Heart left ventricle (tissue), 13 donors: Measurements from ENCODE around the gene MYO6.

Source experiments
- POLR2A ChIP-seq, 2 donors: fragments of 450-650 bp; IDR thresholded peaks; one replicate each; pipeline ENCODE4 v1.6.1; 2017; ENCODE audit warnings: antibody characterized with exemption in 2 of 2, mild to moderate bottlenecking in 2 of 2, moderate library complexity in 2 of 2
- TF ChIP-seq, protein P1 (sequence below), 12 donors: fragments of 200-600 bp; sonication (generic) in 4 of 12; IDR thresholded peaks; one replicate each; pipeline versions ENCODE4 v1.5.0 to v1.8.0; 2018 to 2022; ENCODE audit warnings: antibody characterized with exemption in 12 of 12, mild to moderate bottlenecking in 5 of 12
- donor health status: ischemic (EF 13 %, LVEDD 7.1; RV severe dilation, severe dysfunction).
- donor health status: DM: no; HTN: yes; CAD: no.
- donor health status: DM: no; HTN: no; CAD: no.
- donor health status: ischemic (EF 25% LVEDD 6.9; RV normal size, moderate dysfunction).
- donor health status: ischemic (EF 25% LVEDD 5.7; RV mildly dilated, moderate dysfunction).
- donor health status: ischemic (EF 35%, LVEDD 5.7; RV mildly dilated, moderate dysfunction).
- donor health status: nonischemic (EF 11% LVEDD 7.7; RV severe dilation, severe dysfunction).
- donor health status: DM: yes; HTN: yes; CAD: no.
- donor health status: PGD.
- donor health status: ischemic (EF 29% LVEDD 5.4; RV normal size, mild dysfunction).
- donor health status: nonischemic (EF 23%, LVEDD 6.1; RV moderate dilation, normal function).

DNA sequence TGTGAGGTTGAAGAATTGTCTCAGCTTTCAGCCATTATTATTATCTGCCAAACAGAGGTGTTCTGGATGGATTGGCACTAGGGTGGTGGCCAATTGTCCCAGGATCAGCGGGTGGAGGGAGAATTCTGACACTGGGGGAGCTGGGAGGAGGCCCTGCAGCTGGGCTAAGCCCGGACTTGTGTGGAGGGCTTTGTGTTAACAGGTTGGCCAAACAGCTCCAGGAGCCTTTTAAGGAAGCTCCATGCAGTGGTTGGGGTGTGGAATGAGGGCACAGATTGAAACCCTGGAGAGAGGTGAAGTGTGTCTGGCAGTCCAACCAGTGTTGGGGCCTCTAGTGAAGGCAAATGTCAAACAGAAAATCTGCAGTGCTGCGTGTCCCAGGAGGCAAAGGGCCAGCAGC, 187.6 kb downstream of the MYO6 start:
- TF ChIP-seq, protein P1, sequence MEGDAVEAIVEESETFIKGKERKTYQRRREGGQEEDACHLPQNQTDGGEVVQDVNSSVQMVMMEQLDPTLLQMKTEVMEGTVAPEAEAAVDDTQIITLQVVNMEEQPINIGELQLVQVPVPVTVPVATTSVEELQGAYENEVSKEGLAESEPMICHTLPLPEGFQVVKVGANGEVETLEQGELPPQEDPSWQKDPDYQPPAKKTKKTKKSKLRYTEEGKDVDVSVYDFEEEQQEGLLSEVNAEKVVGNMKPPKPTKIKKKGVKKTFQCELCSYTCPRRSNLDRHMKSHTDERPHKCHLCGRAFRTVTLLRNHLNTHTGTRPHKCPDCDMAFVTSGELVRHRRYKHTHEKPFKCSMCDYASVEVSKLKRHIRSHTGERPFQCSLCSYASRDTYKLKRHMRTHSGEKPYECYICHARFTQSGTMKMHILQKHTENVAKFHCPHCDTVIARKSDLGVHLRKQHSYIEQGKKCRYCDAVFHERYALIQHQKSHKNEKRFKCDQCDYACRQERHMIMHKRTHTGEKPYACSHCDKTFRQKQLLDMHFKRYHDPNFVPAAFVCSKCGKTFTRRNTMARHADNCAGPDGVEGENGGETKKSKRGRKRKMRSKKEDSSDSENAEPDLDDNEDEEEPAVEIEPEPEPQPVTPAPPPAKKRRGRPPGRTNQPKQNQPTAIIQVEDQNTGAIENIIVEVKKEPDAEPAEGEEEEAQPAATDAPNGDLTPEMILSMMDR (IDR thresholded peaks at IDR 0.05): no peak
- no peak for TF ChIP-seq POLR2A (IDR thresholded peaks at IDR 0.05)
